Stimulated activated CD4-positive, alpha-beta T cell treated with anti-CD3 and anti-CD28 coated beads, Interleukin-2, amount 100 ng/mL, for 4 hours (primary cell): ENCODE data around the gene ST3GAL5.
"Not testable (repeated sequence)": the region's sequence is repeated elsewhere in the genome, so short reads cannot be mapped to it uniquely, and the experiment has no call there.

ENCODE experiments used
- DNase-seq: peaks from one replicate; pipeline ENCODE4 v3.0.0-alpha.2; 2020; ENCODE audit warnings: low read depth

Gene ST3GAL5

DNA sequence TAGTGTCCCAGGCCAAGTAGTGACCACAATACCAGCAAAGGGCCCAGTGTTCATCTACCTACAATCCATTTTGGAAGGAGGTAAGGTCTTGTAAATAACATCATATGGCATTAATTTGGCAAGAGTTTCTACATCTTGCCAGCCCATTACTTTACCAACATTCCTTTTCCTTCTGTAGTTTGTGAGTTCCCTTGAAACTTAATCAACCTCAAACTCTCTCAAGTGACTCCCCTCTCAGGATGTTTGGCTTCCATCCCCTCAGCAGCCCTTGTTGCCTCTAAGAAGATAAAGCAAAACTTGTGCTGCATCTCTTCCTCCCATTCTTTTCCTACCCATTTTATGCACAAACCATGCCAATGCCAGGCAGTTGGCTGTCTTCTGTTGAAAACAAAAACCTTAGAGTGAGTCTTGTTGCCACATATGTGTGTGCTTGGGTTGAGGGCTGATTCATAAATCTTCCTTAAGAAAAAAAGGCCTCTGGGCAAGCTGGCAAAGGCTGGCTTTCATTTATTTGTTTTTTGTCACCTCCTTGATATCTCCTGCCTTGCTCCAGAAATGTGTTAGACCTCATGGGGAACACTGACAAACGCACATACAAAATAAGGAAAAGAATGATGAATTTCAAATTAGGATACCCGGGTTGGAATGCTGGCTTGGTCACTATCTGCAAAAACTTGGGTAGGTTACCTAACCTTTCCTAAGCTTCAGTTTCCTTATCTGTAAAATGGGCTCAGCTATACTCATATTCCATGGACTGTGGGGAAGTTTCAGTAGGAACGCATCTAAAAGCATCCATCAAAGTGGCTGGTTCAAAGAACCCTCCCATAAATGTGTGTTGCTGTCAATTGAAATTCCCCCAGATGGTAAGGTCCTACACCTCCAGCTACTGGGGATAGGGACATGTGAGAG is 29.4 kb upstream of the ST3GAL5 start:
- no peak for DNase-seq

- DNase-seq, result no peak
Observed at GRCh38 chr2:85915606-85916303, 27.0 kb upstream of the ST3GAL5 start.

GRCh38 chr2:85914922-85915321 is 26.1 kb upstream of the ST3GAL5 start:
- no peak for DNase-seq

DNA sequence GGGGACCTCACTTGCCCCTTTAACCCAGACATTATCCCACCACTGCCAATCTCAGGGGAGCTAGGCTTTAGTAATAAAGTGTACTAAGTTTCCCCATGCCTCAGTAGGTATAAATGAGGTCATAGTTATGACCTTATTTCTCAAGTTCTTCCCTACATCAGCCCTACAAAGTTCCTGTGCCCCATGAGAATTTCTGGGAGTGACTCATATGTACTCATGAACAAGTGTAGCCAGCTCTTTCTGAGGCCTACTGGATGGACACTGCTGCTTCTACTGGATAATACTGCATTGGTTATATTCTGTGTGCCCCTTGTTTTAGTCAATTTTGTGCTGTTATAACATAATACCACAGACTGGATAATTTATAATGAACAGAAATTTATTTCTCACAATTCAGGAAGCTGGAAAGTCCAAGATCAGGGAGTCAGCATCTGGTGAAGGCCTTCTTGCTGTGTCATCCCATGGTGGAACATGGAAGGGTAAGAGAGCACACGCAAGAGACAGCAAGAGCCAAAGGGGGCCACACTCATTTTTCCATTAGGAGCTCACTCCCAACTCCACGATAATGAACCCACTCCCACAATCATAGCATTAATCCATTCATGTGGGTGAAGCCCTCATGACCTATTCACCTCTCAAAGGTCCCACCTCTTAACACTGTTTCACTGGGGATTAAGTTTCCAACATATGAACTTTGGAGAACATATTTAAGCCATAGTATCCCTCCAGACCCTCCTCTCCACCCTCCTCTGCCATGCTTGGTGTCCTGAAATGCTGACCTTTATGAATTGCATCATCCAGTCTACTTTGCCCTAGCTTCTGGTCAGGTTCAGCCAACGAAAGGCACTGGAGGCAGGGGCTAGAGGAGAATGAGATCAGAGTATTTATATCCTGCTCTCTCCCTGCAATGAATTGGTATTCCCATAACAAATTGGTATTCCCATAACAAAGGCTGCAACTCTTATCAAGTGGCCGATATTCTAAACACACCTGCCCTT is 25.4 kb upstream of the ST3GAL5 start:
- DNase-seq, result no peak

DNA sequence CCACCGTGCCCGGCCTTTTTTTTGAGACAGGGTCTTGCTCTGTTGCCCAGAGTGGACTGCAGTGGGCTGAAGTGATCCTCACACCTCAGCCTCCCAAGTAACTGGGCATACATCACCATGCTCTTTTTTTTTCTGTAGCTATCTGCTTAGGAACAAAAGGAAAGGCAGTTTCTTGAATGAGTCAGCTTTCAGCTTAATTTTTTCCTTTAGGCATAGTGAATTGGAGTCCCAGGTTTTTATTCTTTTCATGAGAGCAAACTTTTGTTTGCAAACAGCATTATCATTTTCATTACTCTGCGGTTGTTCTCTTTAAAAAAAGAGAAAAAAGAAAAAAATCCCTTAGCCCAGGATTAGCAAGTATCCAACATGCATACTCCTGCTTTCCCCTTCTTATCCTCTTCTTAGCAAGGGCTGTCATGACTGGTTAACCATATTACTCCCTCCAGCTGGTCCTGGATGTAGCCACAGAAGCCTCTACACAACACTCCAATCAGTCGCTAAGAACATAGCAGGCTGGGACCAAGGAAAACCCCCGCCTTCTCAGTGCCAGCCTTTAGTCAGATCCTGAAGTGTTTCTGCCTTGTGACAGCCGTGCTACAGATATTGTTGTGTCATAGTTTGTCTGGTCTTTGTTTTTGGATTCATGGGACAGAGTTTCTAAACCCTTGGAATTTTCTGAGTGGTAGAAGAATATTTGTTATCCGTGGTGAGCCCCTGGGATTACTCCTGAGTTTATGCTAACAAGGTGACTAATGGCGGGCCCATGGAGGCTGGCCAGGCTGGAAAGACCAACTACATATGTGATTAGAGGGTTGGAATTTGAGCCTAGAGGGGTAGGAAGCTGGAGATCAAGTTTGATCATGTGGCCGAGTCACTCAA is 23.3 kb upstream of the ST3GAL5 start:
- no peak for DNase-seq

- no peak for DNase-seq
Observed at GRCh38 chr2:85911097-85911496, 22.3 kb upstream of the ST3GAL5 start.

DNA sequence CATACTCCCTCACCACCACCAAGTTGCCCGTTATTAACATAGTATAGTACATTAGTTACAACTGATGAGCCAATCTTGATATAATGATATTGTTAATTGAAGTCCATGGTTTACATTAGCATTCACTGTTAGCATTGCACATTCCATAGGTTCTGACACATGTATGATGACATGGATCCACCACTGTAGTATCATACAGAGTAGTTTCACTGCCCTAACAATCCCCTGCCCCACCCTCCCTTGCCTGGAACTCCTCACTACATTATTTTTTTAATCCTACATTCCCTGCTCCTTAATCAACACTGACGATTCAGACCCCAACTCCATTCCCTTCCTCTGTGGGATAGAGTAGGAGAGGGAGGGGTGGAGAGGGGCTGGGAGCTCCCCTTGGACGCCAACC is 20.2 kb upstream of the ST3GAL5 start:
- no peak for DNase-seq

DNA sequence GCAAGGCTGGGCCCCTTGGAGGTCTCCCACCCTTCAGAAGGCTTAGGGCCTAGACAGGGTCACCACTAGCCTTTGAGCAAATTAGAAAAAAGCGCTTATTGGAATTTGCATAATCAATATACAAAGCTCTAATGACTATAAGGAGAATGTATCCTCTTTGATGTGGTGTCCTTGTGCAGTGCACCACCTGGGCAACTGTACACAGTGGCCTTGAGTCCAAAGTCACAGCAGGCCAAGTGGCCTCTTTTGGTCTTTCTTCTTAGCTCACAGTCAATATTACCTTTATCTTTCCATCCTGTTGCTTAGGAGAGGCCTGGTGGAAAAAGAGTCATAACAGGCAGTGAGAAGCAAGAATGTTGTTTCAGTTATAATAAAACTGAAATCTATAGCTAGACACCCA is 19.7 kb upstream of the ST3GAL5 start:
- no peak for DNase-seq

DNA sequence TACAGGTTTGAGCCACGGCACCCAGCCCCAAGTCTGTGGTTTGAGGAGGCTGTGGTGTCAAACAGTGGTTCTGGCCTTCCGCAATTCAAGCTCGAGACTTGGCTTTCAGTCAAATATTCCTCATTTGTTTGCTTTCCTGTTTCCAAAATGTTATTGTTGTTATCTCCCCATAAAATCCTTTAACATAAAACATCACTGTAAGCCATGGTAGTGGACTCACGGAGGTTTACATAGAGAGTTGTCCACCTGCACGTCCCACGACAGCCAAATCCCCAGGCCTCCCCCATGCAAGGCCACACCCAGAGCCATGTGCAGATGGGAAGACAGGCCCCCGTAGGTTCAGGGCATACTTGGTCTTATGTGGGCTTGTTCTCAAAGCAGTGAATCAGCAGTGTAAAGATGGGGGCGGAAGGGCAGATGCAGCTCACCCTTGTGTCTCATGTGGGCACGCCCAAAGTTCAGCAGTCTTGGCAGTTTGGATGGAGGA is 18.9 kb upstream of the ST3GAL5 start:
- no peak for DNase-seq

- DNase-seq, result no peak
Observed at GRCh38 chr2:85906748-85907147, 18.0 kb upstream of the ST3GAL5 start.

DNA sequence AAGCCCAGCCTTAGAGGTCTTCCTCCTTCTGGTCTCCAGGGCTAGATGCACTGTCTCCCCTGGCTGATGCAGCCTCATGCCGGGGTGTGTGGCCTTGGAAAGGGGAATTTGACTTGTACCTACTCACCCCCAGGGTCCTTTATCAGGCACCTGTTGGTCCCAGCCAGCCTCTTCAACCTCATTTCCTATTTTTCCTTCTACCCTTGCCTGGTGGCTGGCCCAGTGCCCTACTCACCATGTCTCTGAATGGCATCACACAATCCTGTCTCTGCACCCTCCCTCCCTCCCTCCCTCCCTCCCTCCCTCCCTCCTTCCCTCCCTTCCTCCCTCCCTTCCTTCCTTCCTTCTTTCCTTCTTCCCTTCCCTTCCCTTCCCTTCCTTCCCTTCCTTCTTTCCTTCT is 17.1 kb upstream of the ST3GAL5 start:
- no peak for DNase-seq

GRCh38 chr2:85905187-85905666 is 16.4 kb upstream of the ST3GAL5 start:
- DNase-seq, result no peak

GRCh38 chr2:85903849-85904248 is 15.1 kb upstream of the ST3GAL5 start:
- no peak for DNase-seq

- no peak for DNase-seq
Observed at GRCh38 chr2:85902496-85902895, 13.7 kb upstream of the ST3GAL5 start.

- no peak for DNase-seq
Observed at GRCh38 chr2:85901155-85901554, 12.4 kb upstream of the ST3GAL5 start.

- DNase-seq, result no peak
Observed at GRCh38 chr2:85900366-85900765, 11.6 kb upstream of the ST3GAL5 start.

DNA sequence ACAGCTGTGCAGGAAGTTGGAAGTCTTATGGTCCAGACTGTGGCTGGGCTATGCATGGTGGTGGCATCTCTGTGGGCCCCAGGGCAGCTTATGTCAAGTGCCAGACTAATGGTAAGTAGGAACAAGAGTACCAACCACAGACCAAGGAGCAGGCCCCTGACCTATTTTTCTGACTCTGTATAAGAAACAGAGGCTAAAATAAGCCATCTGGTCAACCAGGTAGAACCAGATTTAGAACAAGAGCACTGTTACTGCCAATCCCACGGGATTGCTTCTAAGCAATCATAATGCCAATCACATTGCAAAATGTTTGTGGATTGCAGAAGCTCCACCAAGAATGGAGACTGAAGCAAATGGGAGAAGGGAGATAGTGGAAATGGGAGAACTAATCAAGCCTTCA is 11.1 kb upstream of the ST3GAL5 start:
- DNase-seq, result no peak

- no peak for DNase-seq
Observed at GRCh38 chr2:85899284-85899683, 10.5 kb upstream of the ST3GAL5 start.

- DNase-seq, result no peak
Observed at GRCh38 chr2:85898881-85899280, 10.1 kb upstream of the ST3GAL5 start.

- not testable (repeated sequence) for DNase-seq
Observed at GRCh38 chr2:85894554-85895278, 5.9 kb upstream of the ST3GAL5 start.
